ENCODE data around the gene HDAC10.
"Not testable (repeated sequence)": the region's sequence is repeated elsewhere in the genome, so short reads cannot be mapped to it uniquely, and the experiment has no call there.

HDAC10 gene

GRCh38 chr22:50278461-50278860, 27.4 kb upstream of the HDAC10 start:
- TF ChIP-seq, protein P1, sequence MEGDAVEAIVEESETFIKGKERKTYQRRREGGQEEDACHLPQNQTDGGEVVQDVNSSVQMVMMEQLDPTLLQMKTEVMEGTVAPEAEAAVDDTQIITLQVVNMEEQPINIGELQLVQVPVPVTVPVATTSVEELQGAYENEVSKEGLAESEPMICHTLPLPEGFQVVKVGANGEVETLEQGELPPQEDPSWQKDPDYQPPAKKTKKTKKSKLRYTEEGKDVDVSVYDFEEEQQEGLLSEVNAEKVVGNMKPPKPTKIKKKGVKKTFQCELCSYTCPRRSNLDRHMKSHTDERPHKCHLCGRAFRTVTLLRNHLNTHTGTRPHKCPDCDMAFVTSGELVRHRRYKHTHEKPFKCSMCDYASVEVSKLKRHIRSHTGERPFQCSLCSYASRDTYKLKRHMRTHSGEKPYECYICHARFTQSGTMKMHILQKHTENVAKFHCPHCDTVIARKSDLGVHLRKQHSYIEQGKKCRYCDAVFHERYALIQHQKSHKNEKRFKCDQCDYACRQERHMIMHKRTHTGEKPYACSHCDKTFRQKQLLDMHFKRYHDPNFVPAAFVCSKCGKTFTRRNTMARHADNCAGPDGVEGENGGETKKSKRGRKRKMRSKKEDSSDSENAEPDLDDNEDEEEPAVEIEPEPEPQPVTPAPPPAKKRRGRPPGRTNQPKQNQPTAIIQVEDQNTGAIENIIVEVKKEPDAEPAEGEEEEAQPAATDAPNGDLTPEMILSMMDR (IDR thresholded peaks at IDR 0.05): no peak
- H3K27me3 Mint-ChIP-seq (ENCODE audit: low read depth, poor library complexity): no peaks in the 10 kb centered on the region
- H3K4me3 Mint-ChIP-seq: no peak overlapping the region
- H3K9me3 Mint-ChIP-seq: no peaks in the 10 kb centered on the region
- peaks cover 15% of the 10 kb centered on the region for H3K4me1 Mint-ChIP-seq
- DNase-seq: no peak
- peaks cover 42% of the 10 kb centered on the region for H3K36me3 Mint-ChIP-seq (ENCODE audit: low read depth)
- H3K27ac Mint-ChIP-seq: no peak overlapping the region

DNA sequence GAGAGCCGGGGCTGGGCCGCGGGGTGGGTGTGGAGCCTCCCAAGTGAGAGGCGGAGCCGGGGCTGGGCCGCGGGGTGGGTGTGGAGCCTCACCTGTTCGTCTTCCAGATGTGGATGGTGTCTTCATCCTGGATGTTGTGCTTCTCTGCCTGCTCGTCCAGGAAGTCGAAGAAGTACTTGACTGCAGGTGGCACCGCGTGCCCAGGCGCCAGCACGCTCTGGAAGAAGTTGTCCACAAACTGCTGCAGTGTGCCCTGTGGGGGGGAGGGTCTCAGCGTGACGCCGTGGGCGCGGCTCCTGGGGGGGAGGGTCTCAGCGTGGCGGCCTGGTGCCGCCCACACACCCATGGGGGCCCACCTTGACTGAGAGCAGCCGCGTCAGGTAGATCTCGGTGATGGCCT, 26.7 kb upstream of the HDAC10 start:
- TF ChIP-seq, protein P1 (IDR thresholded peaks at IDR 0.05): no peak
- Mint-ChIP-seq H3K4me3 (no peak overlapping the region), H3K36me3 (ENCODE audit: low read depth) (peaks cover 42% of the 10 kb centered on the region), H3K27me3 (ENCODE audit: low read depth, poor library complexity) (peaks cover 3% of the 10 kb centered on the region), H3K9me3 (no peaks in the 10 kb centered on the region), H3K4me1 (peaks cover 21% of the 10 kb centered on the region), H3K27ac (no peak overlapping the region)
- no peak for DNase-seq

DNA sequence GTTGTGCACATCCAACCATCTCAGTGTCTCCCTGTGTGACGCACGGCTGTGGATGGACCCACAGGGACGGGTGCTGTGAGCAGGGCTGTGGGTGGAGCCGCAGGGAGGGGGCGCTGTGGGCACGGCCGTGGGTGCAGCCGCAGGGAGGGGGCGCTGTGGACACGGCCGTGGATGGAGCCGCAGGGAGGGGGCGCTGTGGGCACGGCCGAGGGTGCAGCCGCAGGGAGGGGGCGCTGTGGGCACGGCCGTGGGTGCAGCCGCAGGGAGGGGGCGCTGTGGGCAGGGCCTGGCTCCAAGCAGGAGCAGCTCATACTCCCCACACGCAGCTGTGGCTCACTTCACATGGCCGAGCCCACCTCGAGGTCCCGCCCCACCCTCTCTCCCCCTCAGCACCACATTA, 25.1 kb upstream of the HDAC10 start:
- TF ChIP-seq, protein P1 (IDR thresholded peaks at IDR 0.05): no peak
- Mint-ChIP-seq H3K4me3 (no peak overlapping the region), H3K36me3 (ENCODE audit: low read depth) (peaks cover 42% of the 10 kb centered on the region), H3K4me1 (peaks cover 25% of the 10 kb centered on the region), H3K27ac (no peak overlapping the region), H3K27me3 (ENCODE audit: low read depth, poor library complexity) (peaks cover 6% of the 10 kb centered on the region), H3K9me3 (no peaks in the 10 kb centered on the region)
- no peak for DNase-seq

DNA sequence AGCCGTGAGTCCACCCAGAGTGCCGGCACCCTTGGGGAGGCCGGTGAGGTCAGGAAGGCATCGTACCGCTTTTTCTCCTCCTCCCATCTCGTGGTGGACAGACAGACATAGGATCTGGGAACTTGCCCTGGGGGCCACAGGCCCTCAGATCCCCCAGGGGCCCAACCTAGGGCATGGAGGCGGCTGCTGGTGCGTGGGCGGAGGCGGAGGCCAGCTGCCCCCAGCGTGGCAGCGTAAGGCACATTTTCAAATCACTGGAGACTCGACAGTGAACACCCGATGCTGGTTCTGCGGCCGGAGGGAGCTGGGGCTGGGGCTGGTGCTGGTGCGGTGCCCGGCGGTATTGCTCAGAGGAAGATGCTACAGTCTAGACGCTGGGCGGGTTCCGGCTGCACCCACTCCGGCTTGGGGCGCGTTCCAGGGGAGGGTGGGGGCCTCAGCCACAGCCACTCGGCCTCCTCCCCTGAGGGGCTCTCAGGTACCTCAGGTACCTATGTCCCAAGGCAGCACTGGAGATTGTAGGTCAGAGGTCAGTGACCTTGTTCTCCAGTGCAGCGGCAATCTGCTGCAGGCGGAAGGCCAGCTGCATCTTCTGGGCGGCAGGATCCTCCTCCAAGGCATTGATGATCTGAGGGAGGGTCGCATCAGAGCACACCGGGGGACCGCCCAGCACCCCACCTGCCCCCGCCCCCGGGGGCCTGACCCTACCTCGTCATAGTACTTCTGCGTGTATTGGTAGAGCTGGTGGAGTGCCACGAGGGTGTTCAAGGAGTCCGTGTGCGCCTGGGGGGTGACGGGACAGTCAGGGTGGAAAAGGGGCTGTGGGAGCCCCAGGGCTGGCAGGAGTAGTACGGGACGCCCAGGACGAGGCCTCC, 24.4 kb upstream of the HDAC10 start:
- TF ChIP-seq, protein P1 (IDR thresholded peaks at IDR 0.05): no peak
- Mint-ChIP-seq H3K27ac (no peak overlapping the region), H3K36me3 (ENCODE audit: low read depth) (peaks cover 36% of the 10 kb centered on the region), H3K27me3 (ENCODE audit: low read depth, poor library complexity) (peaks cover 14% of the 10 kb centered on the region), H3K4me1 (peaks cover 25% of the 10 kb centered on the region), H3K9me3 (no peaks in the 10 kb centered on the region), H3K4me3 (no peak overlapping the region)
- no peak for DNase-seq

GRCh38 chr22:50274771-50275170, 23.7 kb upstream of the HDAC10 start:
- H3K4me1 Mint-ChIP-seq: peaks cover 25% of the 10 kb centered on the region
- H3K4me3 Mint-ChIP-seq: no peak overlapping the region
- peaks cover 36% of the 10 kb centered on the region for H3K36me3 Mint-ChIP-seq (ENCODE audit: low read depth)
- peaks cover 14% of the 10 kb centered on the region for H3K27me3 Mint-ChIP-seq (ENCODE audit: low read depth, poor library complexity)
- no peak for DNase-seq
- TF ChIP-seq, protein P1 (IDR thresholded peaks at IDR 0.05): no peak
- no peaks in the 10 kb centered on the region for H3K9me3 Mint-ChIP-seq
- no peak overlapping the region for H3K27ac Mint-ChIP-seq

- Mint-ChIP-seq H3K9me3 (no peaks in the 10 kb centered on the region), H3K27me3 (ENCODE audit: low read depth, poor library complexity) (peaks cover 18% of the 10 kb centered on the region), H3K27ac (no peak overlapping the region), H3K4me3 (no peak overlapping the region), H3K36me3 (ENCODE audit: low read depth) (peaks cover 34% of the 10 kb centered on the region), H3K4me1 (peaks cover 25% of the 10 kb centered on the region)
- TF ChIP-seq, protein P1 (IDR thresholded peaks at IDR 0.05): peak; percentile 12
- peak; percentile 47 for DNase-seq
Measured at GRCh38 chr22:50274311-50274710, 23.2 kb upstream of the HDAC10 start.

DNA sequence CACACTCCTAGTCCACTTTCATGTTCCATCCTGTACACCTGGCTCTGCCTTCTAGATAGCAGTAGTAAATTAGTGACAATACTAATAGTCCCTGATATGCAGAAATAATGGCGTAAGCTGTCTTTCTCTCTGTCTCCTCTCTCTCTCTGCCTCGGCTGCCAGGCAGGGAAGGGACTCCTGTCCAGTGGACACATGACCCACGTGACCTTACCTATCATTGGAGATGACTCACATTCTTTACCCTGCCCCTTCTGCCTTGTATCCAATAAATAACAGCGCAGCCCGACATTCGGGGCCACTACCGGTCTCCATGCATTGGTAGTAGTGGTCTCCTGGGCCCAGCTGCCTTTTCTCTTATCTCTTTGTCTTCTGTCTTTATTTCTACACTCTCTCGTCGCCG, 22.7 kb upstream of the HDAC10 start:
- H3K4me1 Mint-ChIP-seq: peaks cover 25% of the 10 kb centered on the region
- H3K27ac Mint-ChIP-seq: not testable (repeated sequence)

More for the DNA sequence above, 22.7 kb upstream of the HDAC10 start:
- not testable (repeated sequence) for H3K9me3 Mint-ChIP-seq, DNase-seq
- H3K36me3 Mint-ChIP-seq (ENCODE audit: low read depth): peaks cover 28% of the 10 kb centered on the region
- peaks cover 24% of the 10 kb centered on the region for H3K27me3 Mint-ChIP-seq (ENCODE audit: low read depth, poor library complexity)
- H3K4me3 Mint-ChIP-seq: peak overlapping the region; percentile 4
